Lung (tissue), 16 donors: ENCODE results near the gene ALS2CL. TPM values are rescaled to one million over a fixed set of nuclear protein-coding genes. Genes with fewer than 3 reads are reported as not detected.
"Not testable (repeated sequence)": the region's sequence is repeated elsewhere in the genome, so short reads cannot be mapped to it uniquely, and the experiment has no call there.

Experiments used
- ATAC-seq: fragments of 200-7000 bp; cut with Tn5 transposase; one replicate; pipeline ENCODE4 v1.9.1; 2020; ENCODE audit warnings: moderate number of reproducible peaks; ENCODE audit not compliant: insufficient read depth, low FRiP score
- DNase-seq, 3 donors: peaks; one replicate each; pipeline ENCODE4 v3.0.0-alpha.2; 2013 to 2017
- H3K27ac ChIP-seq, 2 donors: one replicate each; pipeline ENCODE4 v1.5.1; 2013; ENCODE audit warnings: mild to moderate bottlenecking in 2 of 2, moderate library complexity in 2 of 2, control low read depth in 1 of 2, inconsistent platforms in 1 of 2, low read depth in 1 of 2, low read length in 1 of 2
- H3K27me3 ChIP-seq, 3 donors: one replicate each; pipeline ENCODE4 v1.5.1; 2013; ENCODE audit warnings: low read length in 2 of 3; ENCODE audit not compliant: control insufficient read depth in 3 of 3, insufficient read depth in 3 of 3
- H3K36me3 ChIP-seq, 4 donors: one replicate each; pipeline ENCODE4 v1.5.1; 2013; ENCODE audit warnings: low read length in 4 of 4, mild to moderate bottlenecking in 1 of 4, moderate library complexity in 1 of 4; ENCODE audit not compliant: control insufficient read depth in 4 of 4, insufficient read depth in 4 of 4
- H3K4me1 ChIP-seq, 5 donors: one replicate each; pipeline ENCODE4 v1.5.1; 2013; ENCODE audit warnings: low read length in 5 of 5, mild to moderate bottlenecking in 2 of 5, moderate library complexity in 1 of 5; ENCODE audit not compliant: control insufficient read depth in 5 of 5, insufficient read depth in 5 of 5
- H3K4me3 ChIP-seq: one replicate; pipeline ENCODE4 v1.5.1; 2013; ENCODE audit warnings: mild to moderate bottlenecking, control low read depth, moderate library complexity
- H3K9ac ChIP-seq, 2 donors: one replicate each; pipeline ENCODE4 v1.5.1; 2013; ENCODE audit warnings: low read length in 2 of 2, control low read depth in 1 of 2; ENCODE audit not compliant: insufficient read depth in 1 of 2
- H3K9me3 ChIP-seq, 4 donors: one replicate each; pipeline ENCODE4 v1.5.1; 2013; ENCODE audit warnings: low read length in 3 of 4, mild to moderate bottlenecking in 1 of 4, moderate library complexity in 1 of 4; ENCODE audit not compliant: control insufficient read depth in 4 of 4, insufficient read depth in 3 of 4
- WGBS, 2 donors: extraction: QIAGEN DNeasy Blood & Tissue Kit; methylation state at CpG; one replicate each; pipeline ENCODE4 v1.1.7; 2013; 5-methylcytosine and 5-hydroxymethylcytosine counted together
- long read RNA-seq, 5 donors: transcript quantifications; one replicate each; lab custom pipeline, GENCODE V29; 2026
- polyA plus RNA-seq, 2 donors: library from polyadenylated mRNA; stranded (reverse); fragments of 200-250 nt; gene quantifications; one replicate each; pipeline ENCODE4 v1.2.1, GENCODE V29; 2013
- total RNA-seq, 2 donors: library from RNA; depleted of rRNA in 1 of 2; stranded (reverse); fragments of >200 nt in 1 of 2; gene quantifications; one replicate each; pipeline ENCODE4 v1.2.1, GENCODE V29; 2014 to 2021
- TF ChIP-seq, protein P1 (sequence below): IDR thresholded peaks from 2 replicates; pipeline ENCODE4 v1.5.1; 2012; ENCODE audit warnings: mild to moderate bottlenecking; ENCODE audit errors: control extremely low read depth, extremely low read depth
- donor health status: control.
- donor health status: control.
- donor health status: Bipolar disorder and iron deficiency.
- donor health status: healthy.
- donor health status: DM: yes; HTN: yes; CAD: no.

ALS2CL gene, protein sequence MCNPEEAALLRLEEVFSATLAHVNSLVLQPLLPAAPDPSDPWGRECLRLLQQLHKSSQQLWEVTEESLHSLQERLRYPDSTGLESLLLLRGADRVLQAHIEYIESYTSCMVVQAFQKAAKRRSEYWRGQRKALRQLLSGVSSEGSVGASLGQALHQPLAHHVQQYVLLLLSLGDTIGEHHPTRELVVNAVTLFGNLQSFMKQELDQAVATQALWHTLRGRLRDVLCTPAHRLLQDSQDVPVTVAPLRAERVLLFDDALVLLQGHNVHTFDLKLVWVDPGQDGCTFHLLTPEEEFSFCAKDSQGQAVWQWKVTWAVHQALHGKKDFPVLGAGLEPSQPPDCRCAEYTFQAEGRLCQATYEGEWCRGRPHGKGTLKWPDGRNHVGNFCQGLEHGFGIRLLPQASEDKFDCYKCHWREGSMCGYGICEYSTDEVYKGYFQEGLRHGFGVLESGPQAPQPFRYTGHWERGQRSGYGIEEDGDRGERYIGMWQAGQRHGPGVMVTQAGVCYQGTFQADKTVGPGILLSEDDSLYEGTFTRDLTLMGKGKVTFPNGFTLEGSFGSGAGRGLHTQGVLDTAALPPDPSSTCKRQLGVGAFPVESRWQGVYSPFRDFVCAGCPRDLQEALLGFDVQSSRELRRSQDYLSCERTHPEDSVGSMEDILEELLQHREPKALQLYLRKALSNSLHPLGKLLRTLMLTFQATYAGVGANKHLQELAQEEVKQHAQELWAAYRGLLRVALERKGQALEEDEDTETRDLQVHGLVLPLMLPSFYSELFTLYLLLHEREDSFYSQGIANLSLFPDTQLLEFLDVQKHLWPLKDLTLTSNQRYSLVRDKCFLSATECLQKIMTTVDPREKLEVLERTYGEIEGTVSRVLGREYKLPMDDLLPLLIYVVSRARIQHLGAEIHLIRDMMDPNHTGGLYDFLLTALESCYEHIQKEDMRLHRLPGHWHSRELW
- 10 to 100 TPM; 44.2 to 53.6 TPM for total RNA-seq
- 10 to 100 TPM; 23.6 to 58.5 TPM for polyA plus RNA-seq
- long read RNA-seq, donor 1, result 0 reads
- long read RNA-seq, donor 2, result 0 reads
- long read RNA-seq, donor 3, result 0 reads
- long read RNA-seq, donor 4, result 0 reads
- long read RNA-seq, donor 5, result 0 reads

DNA sequence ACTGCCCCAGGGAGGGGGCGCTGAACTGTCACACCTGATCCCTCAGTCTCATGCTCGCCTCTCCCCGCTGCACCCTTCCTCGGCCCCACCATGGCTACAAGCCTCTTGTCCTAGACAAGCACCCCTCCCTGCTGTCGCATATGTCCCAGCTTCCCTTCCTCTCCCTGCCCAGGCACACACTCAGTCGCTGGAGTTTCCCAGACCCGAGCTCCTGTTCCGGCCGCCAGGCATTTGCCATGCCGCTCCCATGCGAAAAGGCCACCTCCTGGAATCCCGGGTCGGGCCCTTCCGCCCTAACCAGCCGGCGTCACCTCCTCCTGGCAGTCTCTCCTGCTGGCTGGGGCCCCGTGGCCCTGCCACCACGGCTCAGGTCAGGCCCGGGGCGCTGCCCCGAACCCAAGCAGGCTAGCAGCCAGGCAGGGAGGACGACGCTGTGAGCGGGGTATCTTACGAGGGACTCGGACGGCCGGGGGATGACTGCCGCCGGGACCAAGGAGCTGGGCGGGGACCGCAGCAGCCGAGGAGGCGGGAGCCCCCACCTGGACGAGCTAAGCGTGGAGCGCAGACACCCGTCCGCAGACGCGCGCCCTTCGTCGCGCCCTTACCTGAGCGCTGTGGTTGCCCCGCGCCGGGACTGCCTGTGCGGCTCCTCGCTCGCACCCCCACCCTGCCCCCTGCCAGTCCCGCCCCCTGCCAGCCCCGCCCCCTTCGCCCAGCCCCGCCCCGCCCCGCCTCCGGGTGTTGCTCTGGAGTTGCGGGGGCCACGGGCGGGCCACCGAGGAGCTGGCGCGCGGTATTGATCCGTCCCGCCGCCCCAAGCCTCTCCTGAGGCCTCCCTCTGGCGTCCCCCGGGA lies at the start of gene ALS2CL:
Gene ALS2CL, minus strand, starts transcription at position 642 of the 854 bp plus-strand sequence. CDS start 4,239 bp downstream, outside the sequence.
- H3K4me3 ChIP-seq, result peak within 1 kb of the TSS; percentile 76
- peak; percentile 77 for ATAC-seq
- H3K27ac ChIP-seq, result peak within 1 kb of the TSS; percentile 90 to 98
- peak; percentile 40 to 62 (median 44) for DNase-seq
- peaks cover 0 to 3% (median 0%) of the 10 kb centered on the region in 3 donors for H3K27me3 ChIP-seq
- 0 to 1% methylated on average over 36 to 71 of the region's 71 CpGs for WGBS, 2 donors
- peaks cover 0 to 54% (median 13%) of the 10 kb centered on the region in 5 donors for H3K4me1 ChIP-seq
- peak within 1 kb of the TSS in 1 of 2 donors; percentile 43 for H3K9ac ChIP-seq
- H3K36me3 ChIP-seq, result peaks cover 0 to under 1% (median 0%) of the 10 kb centered on the region in 4 donors
- TF ChIP-seq, protein P1, sequence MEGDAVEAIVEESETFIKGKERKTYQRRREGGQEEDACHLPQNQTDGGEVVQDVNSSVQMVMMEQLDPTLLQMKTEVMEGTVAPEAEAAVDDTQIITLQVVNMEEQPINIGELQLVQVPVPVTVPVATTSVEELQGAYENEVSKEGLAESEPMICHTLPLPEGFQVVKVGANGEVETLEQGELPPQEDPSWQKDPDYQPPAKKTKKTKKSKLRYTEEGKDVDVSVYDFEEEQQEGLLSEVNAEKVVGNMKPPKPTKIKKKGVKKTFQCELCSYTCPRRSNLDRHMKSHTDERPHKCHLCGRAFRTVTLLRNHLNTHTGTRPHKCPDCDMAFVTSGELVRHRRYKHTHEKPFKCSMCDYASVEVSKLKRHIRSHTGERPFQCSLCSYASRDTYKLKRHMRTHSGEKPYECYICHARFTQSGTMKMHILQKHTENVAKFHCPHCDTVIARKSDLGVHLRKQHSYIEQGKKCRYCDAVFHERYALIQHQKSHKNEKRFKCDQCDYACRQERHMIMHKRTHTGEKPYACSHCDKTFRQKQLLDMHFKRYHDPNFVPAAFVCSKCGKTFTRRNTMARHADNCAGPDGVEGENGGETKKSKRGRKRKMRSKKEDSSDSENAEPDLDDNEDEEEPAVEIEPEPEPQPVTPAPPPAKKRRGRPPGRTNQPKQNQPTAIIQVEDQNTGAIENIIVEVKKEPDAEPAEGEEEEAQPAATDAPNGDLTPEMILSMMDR, result no peak
- no peaks in the 10 kb centered on the region for H3K9me3 ChIP-seq

DNA sequence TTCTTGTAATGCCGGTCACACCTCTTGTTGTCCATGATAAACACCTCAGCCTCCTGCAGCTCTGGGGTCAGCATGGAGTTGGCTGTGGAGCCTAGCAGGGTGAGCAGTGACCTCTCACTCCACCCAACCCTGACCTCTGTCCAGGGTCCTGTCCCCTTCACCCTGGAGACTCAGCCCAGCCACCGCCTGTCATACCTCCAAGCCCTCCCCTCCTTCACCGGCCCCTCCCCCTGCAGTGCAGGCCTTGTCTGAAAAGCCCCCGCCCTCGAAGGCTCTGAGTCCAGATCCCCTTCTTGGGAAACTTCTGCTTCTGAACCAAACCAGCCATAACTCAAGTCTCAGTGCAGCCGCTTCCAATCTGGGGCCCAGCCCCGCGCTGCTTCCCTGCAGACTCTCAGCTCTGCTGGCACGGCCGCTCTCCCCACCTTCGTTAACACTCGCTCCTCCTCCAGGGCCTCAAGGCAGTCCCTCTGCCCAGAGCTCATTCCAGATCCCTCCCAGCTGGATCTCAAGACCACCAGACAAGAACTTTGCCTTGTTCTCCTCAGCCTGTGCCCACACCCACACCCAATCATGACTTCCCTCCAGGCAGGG lies 49.6 kb upstream of the ALS2CL start:
- Histone ChIP-seq H3K4me1 (no peaks in the 10 kb centered on the region), H3K27me3 (peaks cover 0 to 4% (median 0%) of the 10 kb centered on the region in 3 donors), H3K4me3 (no peak overlapping the region), H3K36me3 (no peaks in the 10 kb centered on the region), H3K9me3 (no peaks in the 10 kb centered on the region), H3K9ac (no peak overlapping the region), H3K27ac (no peak overlapping the region)
- TF ChIP-seq, protein P1, result no peak
- DNase-seq (peak; percentile 37 to 59 (median 39)), ATAC-seq (no peak)
- 80 to 83% methylated on average over 12 of the region's 12 CpGs for WGBS, 2 donors

DNA sequence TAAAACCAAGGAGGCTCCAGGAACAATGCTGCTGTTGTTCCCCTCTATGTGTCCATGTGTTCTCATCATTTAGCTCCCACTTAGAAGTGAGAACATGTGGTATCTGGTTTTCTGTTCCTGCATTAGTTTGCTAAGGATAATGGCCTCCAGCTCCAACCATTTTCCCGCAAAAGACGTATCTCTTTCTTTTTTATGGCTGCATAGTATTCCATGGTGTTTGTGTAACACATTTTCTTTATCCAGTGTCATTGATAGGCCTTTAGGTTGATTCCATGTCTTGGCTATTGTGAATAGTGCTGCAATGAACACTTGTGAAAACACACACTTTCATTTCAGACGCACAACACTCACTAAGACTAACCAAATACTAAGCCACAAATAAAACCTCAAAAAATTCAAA lies 46.1 kb upstream of the ALS2CL start:
- H3K27ac ChIP-seq, DNase-seq, H3K36me3 ChIP-seq, ATAC-seq, H3K27me3 ChIP-seq, H3K9me3 ChIP-seq, H3K4me3 ChIP-seq, H3K4me1 ChIP-seq, H3K9ac ChIP-seq: not testable (repeated sequence)
- 97 to 99% methylated on average over 3 of the region's 3 CpGs for WGBS, 2 donors
